Measurements from ENCODE around the gene ACO1. TPM values are rescaled to one million over a fixed set of nuclear protein-coding genes. Genes with fewer than 3 reads are reported as not detected.

Gene ACO1
- polyA plus RNA-seq, 3 donors: 2.9 to 12.5 (median 10.5) TPM

GRCh38 chr9:32404856-32405255 is 20.4 kb downstream of the ACO1 start:
- Mint-ChIP-seq H3K27ac (peak overlapping the region in 1 of 7 donors; percentile 63), H3K36me3 (peaks cover 26 to 27% of the 10 kb centered on the region in 2 donors), H3K9me3 (peaks cover 0 to 9% (median 3%) of the 10 kb centered on the region in 7 donors), H3K4me1 (peaks cover 9% of the 10 kb centered on the region), H3K27me3 (ENCODE audit: low read depth in 3 of 3) (peaks cover 0 to 1% (median 0%) of the 10 kb centered on the region in 3 donors), H3K4me3 (no peak overlapping the region)
- intact Hi-C loops (cut with micrococcal nuclease): loop anchor here in 1 of 2 donors (10.0 kb wide), 2 partner anchors 70 to 570 kb away; no protein-coding TSS in a partner anchor
- H4K20me1 ChIP-seq (ENCODE audit: insufficient read depth, low read length): no peaks in the 10 kb centered on the region
- H3K4me3 ChIP-seq (replicated peaks in 1 of 3; ENCODE audit: low read depth in 2 of 3, low read length in 3 of 3): no peak overlapping the region
- TF ChIP-seq, protein P1, sequence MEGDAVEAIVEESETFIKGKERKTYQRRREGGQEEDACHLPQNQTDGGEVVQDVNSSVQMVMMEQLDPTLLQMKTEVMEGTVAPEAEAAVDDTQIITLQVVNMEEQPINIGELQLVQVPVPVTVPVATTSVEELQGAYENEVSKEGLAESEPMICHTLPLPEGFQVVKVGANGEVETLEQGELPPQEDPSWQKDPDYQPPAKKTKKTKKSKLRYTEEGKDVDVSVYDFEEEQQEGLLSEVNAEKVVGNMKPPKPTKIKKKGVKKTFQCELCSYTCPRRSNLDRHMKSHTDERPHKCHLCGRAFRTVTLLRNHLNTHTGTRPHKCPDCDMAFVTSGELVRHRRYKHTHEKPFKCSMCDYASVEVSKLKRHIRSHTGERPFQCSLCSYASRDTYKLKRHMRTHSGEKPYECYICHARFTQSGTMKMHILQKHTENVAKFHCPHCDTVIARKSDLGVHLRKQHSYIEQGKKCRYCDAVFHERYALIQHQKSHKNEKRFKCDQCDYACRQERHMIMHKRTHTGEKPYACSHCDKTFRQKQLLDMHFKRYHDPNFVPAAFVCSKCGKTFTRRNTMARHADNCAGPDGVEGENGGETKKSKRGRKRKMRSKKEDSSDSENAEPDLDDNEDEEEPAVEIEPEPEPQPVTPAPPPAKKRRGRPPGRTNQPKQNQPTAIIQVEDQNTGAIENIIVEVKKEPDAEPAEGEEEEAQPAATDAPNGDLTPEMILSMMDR (IDR thresholded peaks at IDR 0.05): no peak
- peak overlapping the region; percentile 9 for H3K4me2 ChIP-seq (replicated peaks; ENCODE audit: extremely low read depth, low read length, poor library complexity, severe bottlenecking)
- H2AFZ ChIP-seq (ENCODE audit: insufficient read depth, low read depth, low read length, poor library complexity, severe bottlenecking): no peak overlapping the region
- 100% methylated on average over 6 of the region's 8 CpGs for WGBS (ENCODE audit: insufficient coverage)
- H3K36me3 ChIP-seq (replicated peaks in 1 of 2; ENCODE audit: control insufficient read depth in 1 of 2, insufficient read depth in 2 of 2, low read length in 2 of 2): peaks cover 2 to 40% of the 10 kb centered on the region in 2 donors
- no peak overlapping the region for H3K27ac ChIP-seq (ENCODE audit: low read depth in 1 of 2, low read length in 2 of 2)
- no peaks in the 10 kb centered on the region for H3K27me3 ChIP-seq (ENCODE audit: control insufficient read depth in 2 of 2, insufficient read depth in 2 of 2, low read length in 2 of 2)
- no peak for DNase-seq
- peaks cover 0 to 4% of the 10 kb centered on the region in 2 donors for H3K9me3 ChIP-seq (replicated peaks in 1 of 2; ENCODE audit: control insufficient read depth in 1 of 2, insufficient read depth in 1 of 2, low read length in 2 of 2)
- H3K4me1 ChIP-seq (ENCODE audit: control insufficient read depth in 1 of 2, insufficient read depth in 2 of 2, low read length in 2 of 2): no peaks in the 10 kb centered on the region
- no peak overlapping the region for H3K9ac ChIP-seq (ENCODE audit: insufficient read depth, low read length, poor library complexity, severe bottlenecking)
- H3K79me2 ChIP-seq (ENCODE audit: insufficient read depth, low read length): no peaks in the 10 kb centered on the region

GRCh38 chr9:32405506-32405905 is 21.1 kb downstream of the ACO1 start:
- Mint-ChIP-seq H3K27ac (no peak overlapping the region), H3K4me3 (no peak overlapping the region), H3K9me3 (peaks cover 0 to 9% (median 3%) of the 10 kb centered on the region in 7 donors), H3K36me3 (peaks cover 28 to 29% of the 10 kb centered on the region in 2 donors), H3K4me1 (peaks cover 9% of the 10 kb centered on the region), H3K27me3 (ENCODE audit: low read depth in 3 of 3) (peaks cover 0 to 1% (median 0%) of the 10 kb centered on the region in 3 donors)
- no peak overlapping the region for H2AFZ ChIP-seq (ENCODE audit: insufficient read depth, low read depth, low read length, poor library complexity, severe bottlenecking)
- H3K9ac ChIP-seq (ENCODE audit: insufficient read depth, low read length, poor library complexity, severe bottlenecking): no peak overlapping the region
- H3K4me1 ChIP-seq (ENCODE audit: control insufficient read depth in 1 of 2, insufficient read depth in 2 of 2, low read length in 2 of 2): no peaks in the 10 kb centered on the region
- no peak overlapping the region for H3K4me2 ChIP-seq (replicated peaks; ENCODE audit: extremely low read depth, low read length, poor library complexity, severe bottlenecking)
- no peak overlapping the region for H3K4me3 ChIP-seq (replicated peaks in 1 of 3; ENCODE audit: low read depth in 2 of 3, low read length in 3 of 3)
- peaks cover 2 to 41% of the 10 kb centered on the region in 2 donors for H3K36me3 ChIP-seq (replicated peaks in 1 of 2; ENCODE audit: control insufficient read depth in 1 of 2, insufficient read depth in 2 of 2, low read length in 2 of 2)
- no CpG with 5 or more reads among the region's 2 CpGs for WGBS (ENCODE audit: insufficient coverage)
- H3K79me2 ChIP-seq (ENCODE audit: insufficient read depth, low read length): no peaks in the 10 kb centered on the region
- H3K27ac ChIP-seq (ENCODE audit: low read depth in 1 of 2, low read length in 2 of 2): no peak overlapping the region
- TF ChIP-seq, protein P1 (IDR thresholded peaks at IDR 0.05): no peak
- H3K27me3 ChIP-seq (ENCODE audit: control insufficient read depth in 2 of 2, insufficient read depth in 2 of 2, low read length in 2 of 2): no peaks in the 10 kb centered on the region
- no peak for DNase-seq
- intact Hi-C loops (cut with micrococcal nuclease): loop anchor here in 1 of 2 donors (10.0 kb wide), 2 partner anchors 69 to 569 kb away; no protein-coding TSS in a partner anchor
- H4K20me1 ChIP-seq (ENCODE audit: insufficient read depth, low read length): no peaks in the 10 kb centered on the region
- H3K9me3 ChIP-seq (replicated peaks in 1 of 2; ENCODE audit: control insufficient read depth in 1 of 2, insufficient read depth in 1 of 2, low read length in 2 of 2): peaks cover 0 to 4% of the 10 kb centered on the region in 2 donors

Measured in CD14-positive monocyte (primary cell).